ENCODE measurements around the gene RECQL5.
"Not testable (repeated sequence)": the region's sequence is repeated elsewhere in the genome, so short reads cannot be mapped to it uniquely, and the experiment has no call there.

RECQL5 gene

GRCh38 chr17:75589919-75590303, 77.0 kb downstream of the RECQL5 start:
- FAIRE-seq, result no peak

- FAIRE-seq, result no peak
Observed at GRCh38 chr17:75589012-75589918, 77.7 kb downstream of the RECQL5 start.

GRCh38 chr17:75588596-75589011, 78.3 kb downstream of the RECQL5 start:
- FAIRE-seq, result no peak

- FAIRE-seq, result no peak
Observed at GRCh38 chr17:75587675-75588595, 79.0 kb downstream of the RECQL5 start, which contains the start of gene MYO15B. Gene MYO15B (plus strand): TSS chr17:75587800. CDS start chr17:75588058, 258 bp downstream.

GRCh38 chr17:75584849-75585175, 82.1 kb downstream of the RECQL5 start:
- no peak for FAIRE-seq

- not testable (repeated sequence) for FAIRE-seq
Observed at GRCh38 chr17:75583197-75583596, 83.8 kb downstream of the RECQL5 start.

GRCh38 chr17:75581121-75581725, 85.7 kb downstream of the RECQL5 start:
- FAIRE-seq, result not testable (repeated sequence)
